ENCODE data around the gene FBXW5. TPM values are rescaled to one million over a fixed set of nuclear protein-coding genes. Genes with fewer than 3 reads are reported as not detected.

The FBXW5 gene
- total and polyA plus RNA-seq, 9 of the 15 experiments (the other 6 are each of a cell fraction or from before 2014, with no cell fraction given): 0.21 to 128 (median 37.0) TPM

- TF ChIP-seq E2F8 (IDR thresholded peaks at IDR 0.05; ENCODE audit: low read depth, partially characterized antibody): peak; percentile 45
- TF ChIP-seq ZNF445 (CRISPR knock-in tag; IDR thresholded peaks at IDR 0.05; ENCODE audit: low read depth): 0 out of 2 replicates have a peak, but pooled peaks have one; percentile 65
- TF ChIP-seq SP2 (IDR thresholded peaks at IDR 0.05; ENCODE audit: extremely low read depth, low read depth, low read length, poor library complexity, severe bottlenecking): no peak
- peak; percentile 97 for TF ChIP-seq REST (IDR thresholded peaks at IDR 0.05; ENCODE audit: borderline replicate concordance)
- TF ChIP-seq REST (CRISPR knock-in tag; IDR thresholded peaks at IDR 0.05; ENCODE audit: low read depth): 0 out of 2 replicates have a peak, but pooled peaks have one; percentile 22
- no peak for TF ChIP-seq IRF9 (tag; IDR thresholded peaks at IDR 0.05)
- TF ChIP-seq SP1 (CRISPR knock-in tag; IDR thresholded peaks at IDR 0.05): peak; percentile 96
- peak; percentile 72; the same call in 1 of the 2 replicates for TF ChIP-seq ZNF764 (CRISPR knock-in tag; IDR thresholded peaks at IDR 0.05; ENCODE audit: low read depth)
- TF ChIP-seq SIN3B (IDR thresholded peaks at IDR 0.05; ENCODE audit: low read depth): peak; percentile 71
- TF ChIP-seq ZBTB8A (IDR thresholded peaks at IDR 0.05; ENCODE audit: partially characterized antibody): no peak
- TF ChIP-seq MAZ (CRISPR knock-in tag; conservative IDR thresholded peaks at IDR 0.05 in 1 of 2, IDR thresholded peaks at IDR 0.05 in 1 of 2): peak; percentile 96 to 99
Measured at GRCh38 chr9:136944519-136945332, at the start of gene FBXW5, which contains the start of gene C8G (continued).

All from K562 (cell line).